GM20431 (cell line): ENCODE data around the gene SLC4A9.

Experiments
- in situ Hi-C: fragments of 300-500 bp; cut with MseI, MboI; formaldehyde crosslinking; loops from one replicate; pipeline ENCODE4 v1.15.0; 2020; ENCODE audit warnings: low sequenced_read_pairs; ENCODE audit not compliant: unreplicated experiment

Gene SLC4A9

GRCh38 chr5:140360101-140360500 lies at the start of gene SLC4A9:
Gene SLC4A9 (plus strand): TSS chr5:140360194. CDS start chr5:140360237, 43 bp downstream.
- in situ Hi-C loops: loop anchor here (25.0 kb wide), 2 partner anchors 277 to 298 kb away; partner anchors contain the start of genes CD14, IK, NDUFA2 and TMCO6

- in situ Hi-C loops: no loop called here
These were observed 49.6 kb upstream of the SLC4A9 start for GRCh38 chr5:140310434-140310833.

- in situ Hi-C loops: no loop called here
These were observed 49.0 kb upstream of the SLC4A9 start for GRCh38 chr5:140311011-140311467.

GRCh38 chr5:140312067-140312790 lies 47.8 kb upstream of the SLC4A9 start:
- in situ Hi-C loops: no loop called here

GRCh38 chr5:140312791-140313189 lies 47.2 kb upstream of the SLC4A9 start:
- in situ Hi-C loops: no loop called here

GRCh38 chr5:140317859-140318258 lies 42.1 kb upstream of the SLC4A9 start:
- in situ Hi-C loops: no loop called here

GRCh38 chr5:140318792-140319191 lies 41.2 kb upstream of the SLC4A9 start:
- in situ Hi-C loops: no loop called here

- in situ Hi-C loops: no loop called here
These were observed 40.2 kb upstream of the SLC4A9 start for GRCh38 chr5:140319833-140320232.

DNA sequence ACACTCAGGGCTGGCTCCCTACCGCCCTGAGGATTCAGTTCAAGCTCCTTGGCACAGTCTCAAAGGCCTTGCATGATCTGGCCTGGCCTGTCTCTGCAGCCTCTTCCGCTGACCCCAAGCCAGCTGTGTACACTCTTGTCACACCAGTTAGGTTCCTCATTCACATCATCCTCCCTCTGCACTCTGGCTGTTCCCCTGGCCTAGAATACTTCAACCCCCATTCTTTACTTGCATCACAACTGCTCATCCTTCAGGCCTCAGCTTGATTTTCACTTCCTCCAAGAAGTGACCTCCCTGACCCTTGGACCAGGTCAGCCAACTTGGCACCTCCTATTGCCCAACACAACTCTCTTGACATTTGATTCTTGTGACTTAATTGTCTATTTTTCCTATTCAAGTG lies 38.2 kb upstream of the SLC4A9 start:
- in situ Hi-C loops: no loop called here

GRCh38 chr5:140322751-140323731 lies 37.0 kb upstream of the SLC4A9 start:
- in situ Hi-C loops: no loop called here

DNA sequence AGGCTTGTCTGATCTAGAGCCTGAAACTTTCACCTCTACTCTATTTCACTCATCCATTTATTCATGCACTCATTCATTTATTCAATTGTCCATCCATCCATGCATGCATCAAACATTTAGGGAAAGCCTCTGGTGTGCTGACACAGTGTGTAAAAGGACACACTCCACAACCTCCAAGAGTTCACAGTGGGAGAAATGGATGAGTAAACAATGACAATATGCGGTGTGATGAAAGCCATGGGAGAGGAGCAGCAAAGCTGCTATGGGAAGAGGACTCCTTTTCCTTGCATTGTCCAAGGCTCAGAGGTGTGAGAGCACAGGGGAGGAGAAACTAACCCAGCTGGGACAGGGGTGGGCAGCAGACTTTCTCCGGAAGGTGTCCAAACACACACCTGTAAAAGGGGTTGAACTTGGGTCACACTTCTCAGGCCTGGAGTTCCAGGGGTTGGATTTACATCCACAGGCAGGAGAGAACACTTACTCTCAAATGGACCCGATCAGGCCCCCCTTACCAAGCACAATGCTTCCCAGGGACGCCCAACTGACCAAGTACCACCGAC lies 35.9 kb upstream of the SLC4A9 start:
- in situ Hi-C loops: no loop called here

GRCh38 chr5:140324617-140325241 lies 35.3 kb upstream of the SLC4A9 start:
- in situ Hi-C loops: no loop called here

DNA sequence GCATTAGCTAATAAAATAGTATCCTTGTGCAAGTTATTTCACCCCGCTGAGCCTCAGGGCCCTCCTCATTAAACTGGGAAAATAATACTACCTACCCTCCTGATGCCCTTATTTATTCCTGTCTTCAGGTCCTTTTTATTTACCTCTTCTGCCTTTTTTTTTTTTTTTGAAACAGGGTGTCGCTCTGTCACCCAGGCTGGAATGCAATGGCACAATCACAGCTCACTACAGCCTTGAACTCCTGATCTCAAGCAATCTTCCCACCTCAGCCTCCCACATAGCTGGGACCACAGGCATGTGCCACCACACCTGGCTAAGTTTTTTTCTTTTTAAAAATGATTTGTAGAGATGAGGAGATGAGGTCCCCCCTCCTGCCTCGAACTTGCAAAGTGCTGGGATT lies 34.5 kb upstream of the SLC4A9 start:
- in situ Hi-C loops: no loop called here

- in situ Hi-C loops: no loop called here
These were observed 32.4 kb upstream of the SLC4A9 start for GRCh38 chr5:140327589-140327988.

- in situ Hi-C loops: no loop called here
These were observed 31.8 kb upstream of the SLC4A9 start for GRCh38 chr5:140328036-140328764.

- in situ Hi-C loops: no loop called here
These were observed 30.1 kb upstream of the SLC4A9 start for GRCh38 chr5:140329739-140330481.

DNA sequence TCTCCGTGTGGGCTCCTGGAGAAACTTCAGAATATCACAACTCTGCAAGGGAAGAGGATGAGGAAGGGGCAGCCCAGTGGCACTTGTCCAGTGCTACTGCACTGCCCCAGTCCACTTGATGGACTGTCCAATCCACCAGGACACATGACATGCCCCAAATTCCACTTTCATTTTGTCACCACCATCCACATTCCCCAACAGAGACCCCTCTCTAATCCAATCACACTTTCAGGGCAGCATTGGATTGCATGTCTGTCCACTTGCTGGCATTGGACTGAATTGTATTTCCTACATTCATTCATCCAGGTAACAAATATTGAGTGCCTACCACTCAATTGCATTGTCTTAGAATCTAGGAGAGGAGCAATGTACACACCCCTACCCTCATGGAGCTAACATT lies 28.4 kb upstream of the SLC4A9 start:
- in situ Hi-C loops: no loop called here

DNA sequence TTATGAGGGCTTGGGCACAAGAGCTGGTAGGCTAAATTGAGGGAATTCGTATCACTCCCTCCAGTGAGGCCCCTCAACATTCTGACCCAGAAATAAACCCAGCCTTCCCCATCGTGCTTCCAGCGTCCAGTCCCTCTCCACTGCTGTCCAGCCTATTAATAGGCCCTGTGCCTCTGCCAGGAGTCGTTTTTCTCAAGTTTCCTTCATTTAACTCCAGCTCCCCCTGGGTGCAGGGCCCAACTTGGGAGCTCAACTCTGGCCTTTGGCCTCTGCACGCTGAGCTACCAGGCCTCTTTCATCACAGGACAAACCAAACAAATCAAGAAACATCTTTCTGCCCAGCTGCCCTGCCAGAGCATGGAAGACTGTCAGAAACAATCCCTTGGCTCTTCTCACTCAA lies 23.6 kb upstream of the SLC4A9 start:
- in situ Hi-C loops: no loop called here

- in situ Hi-C loops: no loop called here
These were observed 22.1 kb upstream of the SLC4A9 start for GRCh38 chr5:140337880-140338279.
